Activated naive CD8-positive, alpha-beta T cell treated with anti-CD3 and anti-CD28 coated beads, Interleukin-2, amount 10 ng/mL, durations not matched to agents 7 days and 5 days (primary cell): ENCODE measurements around the gene CEP135. TPM values are rescaled to one million over a fixed set of nuclear protein-coding genes. Genes with fewer than 3 reads are reported as not detected.
"Not testable (repeated sequence)": the region's sequence is repeated elsewhere in the genome, so short reads cannot be mapped to it uniquely, and the experiment has no call there.

Experiments
- ATAC-seq: fragments of 150-1000 bp; cut with Tn5 transposase; one replicate; pipeline ENCODE4 v1.10.0; 2021; ENCODE audit warnings: low read depth, moderate library complexity
- POLR2A ChIA-PET: fragments of 350-600 bp; sonication (Branson Sonifier 250); formaldehyde crosslinking; loops from one replicate; lab custom pipeline; 2021; ENCODE audit warnings: antibody characterized with exemption; lab: Charles Lee
- DNase-seq: peaks from one replicate; pipeline ENCODE4 v3.0.0; 2021
- H3K27ac Mint-ChIP-seq: one replicate; pipeline ENCODE4 v1.8.0; 2022; ENCODE audit warnings: mild to moderate bottlenecking, mixed read lengths
- H3K27me3 Mint-ChIP-seq: one replicate; pipeline ENCODE4 v1.8.0; 2022; ENCODE audit warnings: mild to moderate bottlenecking, moderate library complexity, mixed read lengths
- H3K36me3 Mint-ChIP-seq: one replicate; pipeline ENCODE4 v1.8.0; 2021; ENCODE audit warnings: mild to moderate bottlenecking, mixed read lengths
- H3K4me1 Mint-ChIP-seq: one replicate; pipeline ENCODE4 v1.8.0; 2021; ENCODE audit warnings: mixed read lengths
- H3K4me3 Mint-ChIP-seq: one replicate; pipeline ENCODE4 v1.8.0; 2022; ENCODE audit warnings: mild to moderate bottlenecking, moderate library complexity, mixed read lengths
- H3K9me3 Mint-ChIP-seq: one replicate; pipeline ENCODE4 v1.8.0; 2021; ENCODE audit warnings: mixed read lengths
- total RNA-seq, 2 experiments: library from RNA; stranded (reverse); gene quantifications; one replicate each; pipeline ENCODE4 v1.2.3, GENCODE V29; 2021

Gene CEP135
- total RNA-seq, 2 experiments from 2014 or later, result 18.3 to 18.8 TPM

DNA sequence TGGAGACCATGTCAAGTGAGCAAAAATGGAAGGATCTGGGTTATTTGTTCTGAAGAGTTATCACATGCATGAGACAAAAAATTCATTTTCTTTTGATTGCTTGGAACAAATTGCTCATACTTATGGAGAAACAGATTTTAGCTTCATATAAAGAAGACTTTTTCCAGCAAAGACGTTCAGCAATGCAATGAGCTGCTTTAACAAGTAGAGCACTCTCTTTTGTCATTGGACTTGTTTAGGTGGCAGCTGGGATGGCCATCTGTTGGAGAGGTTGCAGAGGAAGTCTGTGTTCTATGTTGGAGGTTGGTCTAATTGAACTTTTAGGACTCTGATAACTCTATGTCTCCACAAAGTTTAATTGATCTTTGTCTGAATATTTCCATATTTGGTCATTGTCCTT is 19.9 kb upstream of the CEP135 start:
- H3K27ac Mint-ChIP-seq, result no peak overlapping the region
- H3K9me3 Mint-ChIP-seq, result no peaks in the 10 kb centered on the region
- H3K4me3 Mint-ChIP-seq, result no peak overlapping the region
- H3K27me3 Mint-ChIP-seq, result peaks cover 3% of the 10 kb centered on the region
- DNase-seq, result no peak
- POLR2A ChIA-PET, result no interaction called here
- no peak for ATAC-seq
- H3K4me1 Mint-ChIP-seq, result no peaks in the 10 kb centered on the region
- H3K36me3 Mint-ChIP-seq, result no peaks in the 10 kb centered on the region

DNA sequence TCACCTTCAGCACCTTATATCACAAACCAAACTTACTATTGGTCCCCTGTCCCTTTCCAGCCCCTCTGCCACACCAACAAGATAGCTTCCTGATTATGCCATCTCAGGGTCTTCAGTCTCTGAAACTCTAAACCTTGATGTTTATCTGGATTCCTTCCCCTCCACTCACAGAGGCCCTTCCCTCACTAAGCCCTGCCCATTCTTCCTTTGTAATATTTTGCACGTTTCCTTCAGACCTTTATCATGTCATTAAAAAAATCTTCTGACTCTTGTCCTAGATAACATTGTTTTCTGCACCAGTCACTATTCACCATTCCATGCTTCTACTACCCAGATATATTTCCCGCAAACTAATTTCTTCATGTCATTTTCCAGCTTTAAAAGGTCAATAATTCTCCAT is 17.7 kb upstream of the CEP135 start:
- Mint-ChIP-seq H3K27ac (no peak overlapping the region), H3K36me3 (no peaks in the 10 kb centered on the region), H3K4me3 (no peak overlapping the region), H3K9me3 (peaks cover 3% of the 10 kb centered on the region), H3K27me3 (peaks cover 3% of the 10 kb centered on the region), H3K4me1 (no peaks in the 10 kb centered on the region)
- no peak for DNase-seq
- POLR2A ChIA-PET, result no interaction called here
- no peak for ATAC-seq

DNA sequence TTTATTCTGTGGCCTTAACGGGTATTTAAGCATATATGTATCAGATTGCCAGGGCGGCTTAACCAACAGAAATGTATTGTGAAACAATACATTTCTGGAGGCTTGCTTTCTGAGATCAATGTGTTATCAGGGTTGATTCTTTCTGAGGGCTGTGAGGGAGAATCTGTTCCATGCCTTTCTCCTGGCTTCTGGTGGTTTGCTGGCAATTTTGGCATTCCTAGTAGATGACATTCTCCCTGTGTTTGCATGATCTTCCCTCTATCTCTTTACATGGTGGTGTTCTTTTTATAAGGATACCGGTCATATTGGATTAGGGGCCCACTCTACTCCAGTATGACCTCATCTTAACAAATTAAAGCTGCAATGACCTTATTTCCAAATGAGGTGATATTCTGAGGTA is 16.9 kb upstream of the CEP135 start:
- Mint-ChIP-seq H3K27me3 (peaks cover 3% of the 10 kb centered on the region), H3K36me3 (no peaks in the 10 kb centered on the region), H3K27ac (no peak overlapping the region), H3K9me3 (peaks cover 3% of the 10 kb centered on the region), H3K4me3 (no peak overlapping the region), H3K4me1 (no peaks in the 10 kb centered on the region)
- DNase-seq (no peak), ATAC-seq (no peak)
- POLR2A ChIA-PET, result no interaction called here

DNA sequence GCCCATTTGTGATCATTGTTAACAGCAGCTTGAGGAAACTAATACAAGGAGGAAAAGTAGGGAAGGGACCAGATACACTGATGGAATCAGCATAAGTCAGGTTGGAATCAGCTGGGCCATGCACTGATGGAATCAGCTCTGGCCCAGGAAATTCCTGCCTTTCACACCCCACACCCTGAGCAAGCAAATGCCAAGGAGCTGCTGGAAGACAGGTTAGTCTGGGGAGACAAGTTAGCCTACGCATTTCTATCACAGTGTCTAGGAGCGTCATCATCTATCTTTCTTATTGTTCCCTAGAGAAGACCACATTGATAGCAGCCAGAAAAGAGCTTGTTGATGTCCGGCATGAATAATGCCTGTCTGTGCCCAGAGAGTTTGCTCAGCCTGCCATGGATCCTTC is 16.2 kb upstream of the CEP135 start:
- peaks cover 3% of the 10 kb centered on the region for H3K27me3 Mint-ChIP-seq
- no peaks in the 10 kb centered on the region for H3K36me3 Mint-ChIP-seq

DNA sequence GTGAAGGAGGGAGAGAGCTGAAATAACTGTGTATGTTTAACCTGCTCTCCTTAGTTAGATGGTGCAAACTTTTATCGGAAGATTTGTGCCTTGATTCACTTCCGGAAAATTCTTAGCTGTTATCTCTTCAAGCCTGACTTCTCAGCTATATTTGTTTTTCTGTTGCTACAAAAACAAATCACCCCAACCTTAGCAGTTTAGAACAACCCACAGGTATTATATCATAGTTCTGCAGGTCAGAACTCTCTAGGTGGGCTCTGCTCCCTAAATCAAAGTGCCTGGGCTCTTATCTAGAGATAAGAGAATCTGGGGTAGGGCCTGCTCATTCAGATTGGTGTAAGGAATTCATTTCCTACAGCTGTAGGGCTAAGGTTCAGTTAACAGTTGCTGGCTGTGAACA is 15.1 kb upstream of the CEP135 start:
- H3K9me3 Mint-ChIP-seq, result peaks cover 4% of the 10 kb centered on the region

More for the DNA sequence above, 16.2 kb upstream of the CEP135 start:
- DNase-seq (no peak), ATAC-seq (no peak)
- H3K9me3 Mint-ChIP-seq, result peaks cover 4% of the 10 kb centered on the region
- no peak overlapping the region for H3K4me3 Mint-ChIP-seq
- no peak overlapping the region for H3K27ac Mint-ChIP-seq
- no peaks in the 10 kb centered on the region for H3K4me1 Mint-ChIP-seq
- POLR2A ChIA-PET, result no interaction called here

DNA sequence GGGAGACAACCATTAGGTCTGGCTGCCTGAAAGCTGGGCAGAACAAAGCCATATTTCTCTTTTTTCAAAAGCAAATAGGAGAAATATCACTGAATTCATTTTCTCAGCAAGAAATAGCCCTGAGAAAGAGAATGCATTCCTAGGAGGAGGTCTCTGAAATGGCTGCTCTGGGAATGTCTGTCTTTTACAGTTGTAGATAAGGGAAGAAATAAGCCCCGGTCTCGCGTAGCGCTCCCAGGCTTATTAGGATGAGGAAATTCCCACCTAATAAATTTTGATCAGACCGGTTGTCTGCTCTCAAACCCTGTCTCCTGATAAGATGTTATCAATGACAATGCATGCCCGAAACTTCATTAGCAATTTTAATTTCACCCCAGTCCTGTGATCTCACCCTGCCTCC is 12.8 kb upstream of the CEP135 start:
- not testable (repeated sequence) for H3K9me3 Mint-ChIP-seq

More for the DNA sequence above, 15.1 kb upstream of the CEP135 start:
- Mint-ChIP-seq H3K4me1 (no peaks in the 10 kb centered on the region), H3K4me3 (no peak overlapping the region), H3K27ac (no peak overlapping the region), H3K36me3 (no peaks in the 10 kb centered on the region), H3K27me3 (peaks cover 3% of the 10 kb centered on the region)
- POLR2A ChIA-PET, result no interaction called here
- DNase-seq (no peak), ATAC-seq (no peak)

DNA sequence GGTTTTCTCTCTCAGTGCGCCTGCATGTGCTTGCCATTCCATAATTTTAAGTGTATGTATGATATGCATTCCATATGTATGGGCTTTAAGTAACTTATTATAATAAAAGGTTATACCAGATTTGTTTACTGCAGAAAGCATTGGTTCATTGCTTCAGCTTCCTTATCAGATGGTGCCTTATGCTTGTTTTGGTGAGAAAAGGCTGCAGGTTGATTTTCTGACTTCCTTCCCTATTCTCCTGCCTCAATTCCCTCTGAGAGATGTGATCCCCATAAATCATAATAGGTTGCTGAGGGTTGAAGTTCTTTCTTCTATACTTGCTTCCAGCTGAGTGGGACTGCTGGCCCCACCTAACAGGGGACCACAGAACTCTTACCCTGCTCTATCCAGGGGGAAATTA is 10.3 kb upstream of the CEP135 start:
- DNase-seq (no peak), ATAC-seq (no peak)
- H3K27ac Mint-ChIP-seq, result no peak overlapping the region
- peaks cover 8% of the 10 kb centered on the region for H3K9me3 Mint-ChIP-seq
- H3K4me3 Mint-ChIP-seq, result no peak overlapping the region
- H3K36me3 Mint-ChIP-seq, result peaks cover 2% of the 10 kb centered on the region
- POLR2A ChIA-PET, result no interaction called here
- H3K4me1 Mint-ChIP-seq, result no peaks in the 10 kb centered on the region
- H3K27me3 Mint-ChIP-seq, result no peaks in the 10 kb centered on the region

More for the DNA sequence above, 12.8 kb upstream of the CEP135 start:
- POLR2A ChIA-PET, DNase-seq, H3K27ac Mint-ChIP-seq, H3K27me3 Mint-ChIP-seq, H3K4me1 Mint-ChIP-seq, H3K4me3 Mint-ChIP-seq, H3K36me3 Mint-ChIP-seq, ATAC-seq: not testable (repeated sequence)

DNA sequence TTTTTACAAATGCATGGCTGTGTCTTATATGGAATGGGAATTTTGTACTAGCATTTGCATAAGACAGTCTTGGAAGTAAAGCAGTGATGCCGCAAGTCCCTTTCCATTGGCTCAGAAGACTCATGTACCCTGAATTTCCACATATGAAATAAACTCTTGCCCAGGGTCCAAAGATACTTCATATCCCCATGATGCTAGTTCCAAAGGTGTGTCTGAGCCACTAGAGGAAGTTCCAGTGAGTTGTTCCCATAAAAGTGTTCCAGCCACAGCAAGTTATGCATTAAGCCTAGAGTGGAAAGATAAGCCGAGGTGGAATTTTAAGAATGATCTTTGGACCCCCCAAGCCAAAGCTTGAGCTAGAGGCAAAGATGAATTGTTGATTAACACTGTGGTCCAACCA is 9.3 kb upstream of the CEP135 start:
- peaks cover 5% of the 10 kb centered on the region for H3K9me3 Mint-ChIP-seq
- no peak overlapping the region for H3K4me3 Mint-ChIP-seq
- H3K27ac Mint-ChIP-seq, result no peak overlapping the region
- H3K27me3 Mint-ChIP-seq, result no peaks in the 10 kb centered on the region
- POLR2A ChIA-PET, result no interaction called here
- H3K4me1 Mint-ChIP-seq, result no peaks in the 10 kb centered on the region
- DNase-seq (no peak), ATAC-seq (no peak)
- peaks cover 2% of the 10 kb centered on the region for H3K36me3 Mint-ChIP-seq

DNA sequence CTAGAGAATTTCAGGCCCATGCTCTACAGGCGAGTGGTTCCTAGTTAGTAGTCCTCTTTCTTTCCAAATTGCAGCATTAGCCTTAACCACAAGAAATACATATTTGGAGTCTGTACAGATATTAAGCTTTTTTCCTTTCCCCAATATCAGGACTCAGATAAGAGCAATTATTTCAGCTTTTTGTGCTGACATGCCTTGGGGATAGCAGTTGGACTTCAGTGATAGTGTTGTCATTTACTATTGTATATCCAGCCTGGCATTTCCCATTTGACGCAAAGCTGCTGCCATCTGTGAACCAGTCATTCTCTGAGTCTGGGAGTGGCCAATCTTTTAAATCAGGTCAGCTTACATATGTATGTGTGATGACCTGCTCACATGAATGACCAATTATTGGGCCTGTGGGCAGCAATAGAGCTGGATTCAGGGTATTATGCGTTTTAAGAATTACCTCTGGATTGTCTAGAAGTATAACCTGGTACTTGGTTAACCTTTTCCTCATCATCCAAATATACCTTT is 6.8 kb upstream of the CEP135 start:
- no peak overlapping the region for H3K27ac Mint-ChIP-seq
- POLR2A ChIA-PET, result no interaction called here
- DNase-seq, result no peak
- peaks cover 5% of the 10 kb centered on the region for H3K9me3 Mint-ChIP-seq
- peaks cover 2% of the 10 kb centered on the region for H3K36me3 Mint-ChIP-seq
- no peak for ATAC-seq
- H3K4me3 Mint-ChIP-seq, result no peak overlapping the region
- H3K27me3 Mint-ChIP-seq, result no peaks in the 10 kb centered on the region
- no peaks in the 10 kb centered on the region for H3K4me1 Mint-ChIP-seq

DNA sequence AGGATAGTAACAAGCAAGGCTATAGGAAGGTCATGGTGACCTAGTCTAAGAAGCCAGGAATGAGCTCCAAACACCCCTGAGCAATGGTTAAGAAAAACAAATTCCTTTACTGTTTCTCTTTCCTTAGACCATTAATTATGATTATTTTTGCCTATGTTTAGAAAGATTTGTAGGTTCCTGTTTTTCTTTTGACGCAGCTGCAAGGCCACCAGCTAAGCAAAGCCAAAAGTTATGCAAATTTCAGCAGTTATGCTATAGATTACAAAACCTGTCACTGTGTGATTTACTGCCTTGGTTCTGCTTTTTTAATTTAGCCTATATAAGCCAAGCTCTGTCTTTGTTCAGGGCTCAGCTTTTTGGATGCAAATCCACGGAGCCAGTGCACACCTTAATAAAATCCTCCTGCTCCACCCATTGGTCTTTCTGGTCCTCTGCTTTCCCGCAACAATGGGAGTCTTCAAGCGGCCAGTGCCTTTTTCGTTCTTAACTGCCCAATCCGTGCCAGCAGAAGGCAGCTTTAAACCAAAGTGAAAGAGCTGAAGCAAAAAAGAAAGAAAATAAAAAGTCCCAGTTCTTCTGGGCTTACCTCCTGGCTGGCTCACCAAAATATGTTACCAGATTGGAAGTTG is 1.4 kb upstream of the CEP135 start:
- Mint-ChIP-seq H3K27me3 (no peaks in the 10 kb centered on the region), H3K4me3 (peak overlapping the region; percentile 83), H3K9me3 (no peaks in the 10 kb centered on the region), H3K4me1 (peaks cover 22% of the 10 kb centered on the region), H3K27ac (peak overlapping the region; percentile 82), H3K36me3 (peaks cover 3% of the 10 kb centered on the region)
- no peak for DNase-seq
- ATAC-seq, result no peak
- POLR2A ChIA-PET, result interaction anchor here (1.0 to 2.3 kb wide), 3 partner anchors 59 to 1031 kb away, joined by 3 to 17 read pairs (median 3); partner anchors contain the start of gene AASDH

DNA sequence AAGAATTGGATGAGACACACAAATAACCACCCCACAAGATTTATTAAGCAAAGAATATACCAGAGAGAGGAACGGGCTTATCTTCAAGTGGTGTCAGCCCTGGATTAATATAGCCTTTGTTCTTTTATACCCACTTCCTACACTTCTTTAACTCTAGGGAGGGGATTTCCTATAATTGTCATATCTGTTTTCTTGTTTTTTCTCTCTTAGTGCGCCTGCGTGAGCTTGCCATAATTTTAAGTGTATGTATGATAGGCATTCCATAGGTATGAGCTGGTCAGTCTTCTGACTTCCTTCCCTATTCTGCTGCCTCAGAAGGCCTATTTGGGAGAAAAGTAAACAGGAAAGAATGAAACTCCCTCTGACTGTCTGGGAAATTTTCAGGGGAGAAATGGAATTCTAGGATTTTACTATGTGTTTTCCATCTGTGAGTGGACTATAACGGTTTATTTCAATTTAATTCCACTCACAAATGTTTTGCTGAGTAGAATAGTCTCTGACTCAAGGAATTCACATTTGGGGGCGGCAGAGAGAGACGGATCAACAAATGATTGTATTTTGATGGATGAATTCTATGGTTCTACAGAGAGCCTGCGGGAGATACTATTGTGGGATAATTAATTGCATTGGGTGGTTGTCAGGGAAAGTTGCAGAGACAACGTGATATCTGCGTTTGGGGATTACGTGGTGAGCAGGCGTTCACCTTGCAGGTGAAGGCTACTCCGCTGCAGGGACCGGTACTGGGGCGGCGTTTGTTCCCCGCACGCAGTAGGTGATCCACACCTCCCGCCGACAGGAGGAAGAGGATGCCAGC is 626 bp upstream of the CEP135 start:
- peak; percentile 7 for ATAC-seq

DNA sequence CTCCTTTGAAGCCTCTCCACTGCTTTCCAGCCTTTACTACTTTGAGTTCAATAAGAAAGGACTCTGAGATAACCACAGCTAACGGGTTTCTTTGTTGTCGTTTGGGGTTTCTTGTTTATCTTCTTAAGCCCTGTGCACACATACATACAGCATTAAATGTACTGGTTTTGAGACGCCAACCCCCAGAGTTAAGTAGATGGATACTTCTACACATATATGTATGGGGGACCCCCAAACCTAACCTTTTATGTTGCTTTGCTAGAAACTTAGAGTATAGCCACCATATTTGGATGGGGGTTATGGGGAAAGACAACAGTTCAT is 697 bp downstream of the CEP135 start:
- H3K9me3 Mint-ChIP-seq, result no peaks in the 10 kb centered on the region
- ATAC-seq (peak; percentile 1), DNase-seq (no peak)
- POLR2A ChIA-PET, result interaction anchor here (0.7 to 2.3 kb wide), 5 partner anchors 11 to 438 kb away, joined by 3 to 17 read pairs (median 3); partner anchors contain the start of gene AASDH
- peak overlapping the region; percentile 83 for H3K4me3 Mint-ChIP-seq
- peaks cover 9% of the 10 kb centered on the region for H3K36me3 Mint-ChIP-seq
- peaks cover 22% of the 10 kb centered on the region for H3K4me1 Mint-ChIP-seq
- H3K27me3 Mint-ChIP-seq, result no peaks in the 10 kb centered on the region
- H3K27ac Mint-ChIP-seq, result peak overlapping the region; percentile 82

More for the DNA sequence above, 626 bp upstream of the CEP135 start:
- H3K36me3 Mint-ChIP-seq, result peaks cover 4% of the 10 kb centered on the region
- POLR2A ChIA-PET, result interaction anchor here (0.6 to 2.3 kb wide), 7 partner anchors 9 to 1030 kb away, joined by 3 to 17 read pairs (median 3); partner anchors contain the start of gene AASDH
- H3K4me3 Mint-ChIP-seq, result peak overlapping the region; percentile 83
- H3K27ac Mint-ChIP-seq, result peak overlapping the region; percentile 82
- no peaks in the 10 kb centered on the region for H3K27me3 Mint-ChIP-seq
- DNase-seq, result no peak
- H3K9me3 Mint-ChIP-seq, result no peaks in the 10 kb centered on the region
- peaks cover 22% of the 10 kb centered on the region for H3K4me1 Mint-ChIP-seq

DNA sequence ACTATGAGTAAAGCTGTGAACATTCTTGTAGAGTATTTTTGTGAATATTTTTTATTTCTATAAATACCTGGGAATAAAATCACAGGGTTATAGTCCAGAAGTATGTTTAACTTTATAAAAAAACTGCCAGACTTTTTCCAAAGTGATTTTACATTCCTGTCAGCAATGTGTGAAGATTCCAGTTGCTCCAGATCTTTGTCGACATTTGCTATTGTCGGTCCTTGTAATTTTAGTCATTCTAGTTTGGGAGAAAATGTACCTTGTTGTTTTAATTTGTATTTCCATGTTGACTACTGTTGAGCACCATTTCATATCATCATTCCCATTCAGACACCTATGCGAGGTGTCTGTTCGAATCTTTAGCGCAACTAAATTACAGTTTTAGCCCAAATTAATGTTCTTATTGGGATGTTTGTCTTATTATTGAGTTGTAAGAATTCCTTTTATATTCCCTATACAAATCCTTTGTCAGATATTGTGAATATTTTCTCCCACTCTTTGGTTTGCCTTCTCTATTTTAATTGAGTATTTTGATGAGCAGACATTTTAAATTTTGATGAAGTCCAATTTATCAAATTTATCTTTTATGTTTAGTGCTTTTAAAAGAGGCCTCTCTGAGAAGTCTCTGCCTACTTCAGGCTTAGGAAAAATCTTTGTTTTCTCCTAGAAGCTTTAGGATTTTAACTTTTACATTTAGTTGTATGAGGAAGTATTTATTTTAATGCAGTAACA is 2.6 kb downstream of the CEP135 start:
- Mint-ChIP-seq H3K4me3 (no peak overlapping the region), H3K27ac (no peak overlapping the region), H3K36me3 (peaks cover 13% of the 10 kb centered on the region), H3K9me3 (no peaks in the 10 kb centered on the region), H3K27me3 (no peaks in the 10 kb centered on the region), H3K4me1 (peaks cover 22% of the 10 kb centered on the region)
- POLR2A ChIA-PET, result no interaction called here
- DNase-seq (no peak), ATAC-seq (no peak)
